ENCODE measurements around the gene PRPF6. TPM values are rescaled to one million over a fixed set of nuclear protein-coding genes. Genes with fewer than 3 reads are reported as not detected.

The PRPF6 gene
- total and polyA plus RNA-seq, 8 donors = 49.8 to 85.4 (median 80.3) TPM

DNA sequence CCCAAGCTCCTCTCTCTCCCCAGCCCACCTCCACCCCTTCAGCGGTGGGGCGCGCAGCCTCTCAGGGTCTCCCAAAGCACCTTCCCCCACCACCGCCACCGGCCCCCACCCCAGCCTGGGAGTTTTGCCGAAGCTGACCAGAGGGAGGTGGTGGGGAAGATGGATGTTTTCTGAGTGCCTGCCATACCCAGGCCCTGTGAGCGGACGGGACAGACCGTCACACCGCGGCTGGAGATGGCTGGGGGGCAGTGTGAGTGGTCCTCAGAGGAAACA is 60.8 kb downstream of the PRPF6 start:
- TF ChIP-seq, protein P1, sequence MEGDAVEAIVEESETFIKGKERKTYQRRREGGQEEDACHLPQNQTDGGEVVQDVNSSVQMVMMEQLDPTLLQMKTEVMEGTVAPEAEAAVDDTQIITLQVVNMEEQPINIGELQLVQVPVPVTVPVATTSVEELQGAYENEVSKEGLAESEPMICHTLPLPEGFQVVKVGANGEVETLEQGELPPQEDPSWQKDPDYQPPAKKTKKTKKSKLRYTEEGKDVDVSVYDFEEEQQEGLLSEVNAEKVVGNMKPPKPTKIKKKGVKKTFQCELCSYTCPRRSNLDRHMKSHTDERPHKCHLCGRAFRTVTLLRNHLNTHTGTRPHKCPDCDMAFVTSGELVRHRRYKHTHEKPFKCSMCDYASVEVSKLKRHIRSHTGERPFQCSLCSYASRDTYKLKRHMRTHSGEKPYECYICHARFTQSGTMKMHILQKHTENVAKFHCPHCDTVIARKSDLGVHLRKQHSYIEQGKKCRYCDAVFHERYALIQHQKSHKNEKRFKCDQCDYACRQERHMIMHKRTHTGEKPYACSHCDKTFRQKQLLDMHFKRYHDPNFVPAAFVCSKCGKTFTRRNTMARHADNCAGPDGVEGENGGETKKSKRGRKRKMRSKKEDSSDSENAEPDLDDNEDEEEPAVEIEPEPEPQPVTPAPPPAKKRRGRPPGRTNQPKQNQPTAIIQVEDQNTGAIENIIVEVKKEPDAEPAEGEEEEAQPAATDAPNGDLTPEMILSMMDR (IDR thresholded peaks at IDR 0.05) = no peak
- intact Hi-C loops (cut with DNase I) = no loop called here
- no peaks in the 10 kb centered on the region for H3K36me3 ChIP-seq
- no peaks in the 10 kb centered on the region for H3K9me3 ChIP-seq
- H3K4me3 ChIP-seq = peak overlapping the region in 1 of 2 donors; percentile 36
- peak overlapping the region; percentile 62 to 80 for H3K27ac ChIP-seq
- no peak for DNase-seq
- peaks cover 32 to 88% of the 10 kb centered on the region in 2 donors for H3K27me3 ChIP-seq
- H3K4me1 ChIP-seq = peaks cover 21 to 50% of the 10 kb centered on the region in 2 donors
- no peak for ATAC-seq

DNA sequence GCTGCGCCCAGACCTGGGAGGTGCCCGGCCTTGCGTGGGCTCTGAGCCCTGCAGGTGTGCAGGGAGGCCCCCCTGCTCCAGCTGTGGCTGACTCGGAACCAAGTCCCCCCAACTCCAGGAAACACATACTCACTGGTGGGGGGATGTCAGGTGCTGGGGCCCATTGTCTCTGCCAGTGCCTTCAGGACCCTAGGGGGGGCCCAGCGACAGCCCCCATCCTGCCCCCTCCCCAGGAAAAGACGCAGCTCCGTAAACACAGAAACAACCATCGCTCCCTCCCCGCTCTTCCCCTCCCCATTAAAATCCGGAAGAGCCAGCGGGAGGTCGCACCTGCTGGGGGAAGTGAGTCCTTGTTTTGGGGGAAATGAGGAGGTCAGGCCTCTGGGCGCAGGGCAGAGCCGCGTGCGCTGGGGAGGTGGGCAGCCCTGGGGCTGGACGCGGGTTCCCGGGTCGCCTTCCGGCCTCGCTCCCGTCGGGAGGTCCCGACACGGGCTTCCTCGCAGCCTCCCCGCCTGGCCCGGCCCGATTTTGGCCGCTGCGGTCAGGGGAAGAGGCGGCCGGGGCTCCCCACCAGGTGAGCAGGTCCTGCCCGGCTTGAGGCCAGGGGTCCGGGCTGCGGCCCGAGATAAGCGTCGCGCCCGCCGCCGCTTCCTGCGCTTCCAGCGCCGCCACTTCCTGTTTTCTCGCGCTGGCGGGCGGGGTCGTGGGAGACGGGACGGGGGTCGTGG is 61.3 kb downstream of the PRPF6 start:
- peaks cover 21 to 50% of the 10 kb centered on the region in 2 donors for H3K4me1 ChIP-seq
- DNase-seq (no peak), ATAC-seq (no peak)
- peak overlapping the region; percentile 62 to 80 for H3K27ac ChIP-seq
- H3K36me3 ChIP-seq = no peaks in the 10 kb centered on the region
- TF ChIP-seq, protein P1 (IDR thresholded peaks at IDR 0.05) = no peak
- H3K27me3 ChIP-seq = peaks cover 34 to 88% of the 10 kb centered on the region in 2 donors
- H3K9me3 ChIP-seq = no peaks in the 10 kb centered on the region
- intact Hi-C loops (cut with DNase I) = no loop called here
- peak overlapping the region; percentile 36 to 37 for H3K4me3 ChIP-seq

- Histone ChIP-seq H3K27ac (peak overlapping the region in 1 of 2 donors; percentile 41), H3K4me3 (no peak overlapping the region), H3K27me3 (peaks cover 41 to 88% of the 10 kb centered on the region in 2 donors), H3K36me3 (peaks cover 0 to 8% of the 10 kb centered on the region in 2 donors), H3K4me1 (peaks cover 17 to 40% of the 10 kb centered on the region in 2 donors), H3K9me3 (no peaks in the 10 kb centered on the region)
- ATAC-seq = no peak
- no peak for DNase-seq
- TF ChIP-seq, protein P1 (IDR thresholded peaks at IDR 0.05) = no peak
- intact Hi-C loops (cut with DNase I) = no loop called here
Measured at GRCh38 chr20:64043768-64044167, 62.8 kb downstream of the PRPF6 start.

DNA sequence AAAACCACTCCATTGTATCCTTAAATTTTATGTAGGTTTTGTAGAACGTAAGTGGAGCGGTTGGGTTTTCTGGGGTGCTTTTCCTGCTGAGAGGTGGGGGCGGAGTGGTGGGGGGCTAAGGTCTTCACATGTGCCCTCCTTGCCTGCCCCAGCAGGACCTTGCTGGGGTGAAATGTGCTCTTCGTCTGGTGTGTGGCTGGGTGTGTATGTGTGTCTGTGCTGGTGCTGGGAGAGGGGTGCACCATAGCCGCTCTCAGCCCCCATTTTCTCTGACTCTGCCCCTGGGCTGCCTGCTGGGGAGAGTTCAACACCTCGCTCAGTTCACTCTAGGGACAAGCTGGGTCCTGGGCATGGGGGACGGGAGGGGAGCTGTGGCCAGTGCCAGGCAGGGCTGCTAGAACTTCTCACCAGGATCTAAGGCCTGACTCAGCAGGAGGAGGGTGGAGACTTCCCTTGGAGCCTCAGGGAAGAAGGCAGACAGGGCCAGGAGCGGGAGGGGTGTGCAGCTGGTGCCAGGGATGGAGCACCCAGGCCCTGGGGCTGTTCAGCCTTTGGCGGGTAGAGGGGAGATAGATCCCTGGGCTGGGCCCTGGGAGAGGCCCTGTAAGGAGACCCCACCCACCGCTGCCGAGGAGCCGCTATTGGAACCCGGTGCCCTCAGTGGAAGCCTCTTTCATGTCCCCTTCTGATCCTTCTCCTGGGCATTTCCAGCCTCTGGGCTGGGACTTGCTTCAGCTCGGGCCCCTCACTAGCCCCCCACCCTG is 63.7 kb downstream of the PRPF6 start:
- Histone ChIP-seq H3K4me3 (no peak overlapping the region), H3K4me1 (peaks cover 11 to 37% of the 10 kb centered on the region in 2 donors), H3K27ac (peak overlapping the region in 1 of 2 donors; percentile 41), H3K9me3 (no peaks in the 10 kb centered on the region), H3K27me3 (peaks cover 45 to 88% of the 10 kb centered on the region in 2 donors), H3K36me3 (peaks cover 0 to 8% of the 10 kb centered on the region in 2 donors)
- TF ChIP-seq, protein P1 (IDR thresholded peaks at IDR 0.05) = no peak
- ATAC-seq (peak; percentile 34), DNase-seq (no peak)
- intact Hi-C loops (cut with DNase I) = no loop called here

DNA sequence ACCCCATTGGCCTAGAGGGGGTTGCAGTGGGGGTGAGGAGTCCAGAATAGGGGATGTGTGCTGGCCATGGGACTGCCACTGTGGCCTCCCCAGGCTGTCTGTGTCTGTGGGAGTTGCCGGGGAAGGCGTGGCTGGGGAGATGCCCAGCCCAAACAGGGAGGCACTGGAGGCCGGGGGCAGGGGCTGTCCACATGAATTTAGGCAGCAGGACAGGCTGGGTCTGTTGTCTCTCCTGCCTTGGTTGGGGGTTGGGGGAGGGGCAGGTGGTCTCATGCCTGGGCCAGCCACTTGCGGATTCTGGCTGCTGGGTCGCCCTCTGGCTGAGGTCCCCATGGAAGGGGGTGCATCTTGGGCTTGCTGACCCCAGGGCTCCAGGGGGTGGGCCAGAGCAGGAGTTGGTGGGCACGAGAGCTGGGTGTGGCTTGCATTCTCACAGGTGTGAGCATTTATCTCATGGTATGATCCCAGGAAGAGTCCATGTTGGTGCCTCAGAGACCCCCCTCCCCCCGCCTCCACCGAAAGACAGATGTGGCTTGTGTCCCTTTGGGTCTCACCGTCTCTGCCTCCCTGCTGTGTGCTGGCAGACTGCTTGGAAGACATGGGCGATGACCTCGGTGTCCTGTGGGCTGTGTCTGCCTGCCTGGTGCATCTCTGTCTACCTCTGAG is 64.5 kb downstream of the PRPF6 start:
- no peak for DNase-seq
- TF ChIP-seq, protein P1 (IDR thresholded peaks at IDR 0.05) = no peak
- Histone ChIP-seq H3K4me3 (no peak overlapping the region), H3K4me1 (peaks cover 10 to 31% of the 10 kb centered on the region in 2 donors), H3K27ac (peak overlapping the region in 1 of 2 donors; percentile 41), H3K36me3 (peaks cover 0 to 8% of the 10 kb centered on the region in 2 donors), H3K27me3 (peaks cover 50 to 88% of the 10 kb centered on the region in 2 donors), H3K9me3 (no peaks in the 10 kb centered on the region)
- ATAC-seq = no peak
- intact Hi-C loops (cut with DNase I) = no loop called here
